ENCODE data around the gene ACTL10. TPM values are rescaled to one million over a fixed set of nuclear protein-coding genes. Genes with fewer than 3 reads are reported as not detected.

The ACTL10 gene
- total RNA-seq, 1 experiment from 2014 or later: 0.46 TPM

DNA sequence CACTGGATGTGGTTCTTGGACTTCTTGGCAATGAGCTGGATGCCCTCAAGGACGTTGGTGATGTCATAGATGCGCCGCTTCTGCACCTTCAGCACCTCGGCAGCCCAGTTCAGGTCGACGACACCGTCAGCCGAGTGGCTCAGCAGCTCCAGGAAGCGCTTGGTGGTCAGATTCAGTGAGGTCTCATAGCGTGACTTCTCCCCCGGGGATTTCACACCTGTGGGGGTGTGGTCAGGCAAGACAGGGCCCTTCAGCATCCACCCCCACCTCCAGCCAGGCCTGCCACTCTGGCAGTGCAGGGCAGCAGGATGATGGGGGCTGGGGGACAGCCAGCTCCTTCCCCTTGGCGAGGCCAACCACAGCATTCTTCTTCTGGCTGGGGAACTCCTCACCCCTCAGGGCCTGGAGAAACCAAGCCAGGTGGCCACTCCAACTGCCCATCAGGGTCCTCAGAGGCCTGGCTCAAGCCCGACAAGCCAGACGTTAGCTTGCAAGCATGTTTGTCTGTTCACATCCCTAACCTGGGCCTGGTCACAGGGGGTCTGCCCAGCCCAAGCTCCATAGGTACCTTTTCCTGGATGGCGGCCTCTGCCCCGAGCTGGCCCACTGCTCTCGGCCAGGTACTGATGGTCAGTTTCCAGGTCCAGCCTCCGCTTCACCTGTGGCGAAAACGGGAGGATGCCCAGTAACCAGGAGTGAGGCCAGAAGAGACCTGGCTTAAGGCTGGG, 13.2 kb downstream of the ACTL10 start:
- no peak overlapping the region for H3T11ph ChIP-seq (ENCODE audit: low read length)
- H3K18ac ChIP-seq (ENCODE audit: insufficient read length, low read depth, low read length): no peak overlapping the region
- H2BK20ac ChIP-seq (ENCODE audit: low read depth, low read length, poor library complexity, severe bottlenecking): no peak overlapping the region
- no peak overlapping the region for H3K14ac ChIP-seq (ENCODE audit: insufficient read depth, low read length)
- no peak overlapping the region for H3K4me2 ChIP-seq (ENCODE audit: insufficient read depth, insufficient read length, low read length)
- H3K23ac ChIP-seq (ENCODE audit: insufficient read length, low read depth, low read length): no peak overlapping the region
- DNase-seq: no peak
- Mint-ChIP-seq H3K27me3 (ENCODE audit: low read depth) (no peaks in the 10 kb centered on the region; the same call in 1 of the 2 replicates), H3K27ac (0 out of 7 replicates have a peak overlapping the region, but pooled peaks of 1 of the 3 experiments have one; percentile 60), H3K36me3 (ENCODE audit: insufficient read depth in 1 of 3, low read depth in 3 of 3) (peaks cover 27 to 65% (median 41%) of the 10 kb centered on the region in 3 experiments; a peak in 6 of 7 replicates), H3K4me1 (peaks cover 25% of the 10 kb centered on the region in 2 experiments), H3K9me3 (no peaks in the 10 kb centered on the region), H3K4me3 (no peak overlapping the region)
- H3K27me3 ChIP-seq (ENCODE audit: insufficient read depth, low read length): no peaks in the 10 kb centered on the region
- H4K8ac ChIP-seq (replicated peaks; ENCODE audit: insufficient read length, low read depth, low read length): no peak overlapping the region
- TF ChIP-seq, protein P1, sequence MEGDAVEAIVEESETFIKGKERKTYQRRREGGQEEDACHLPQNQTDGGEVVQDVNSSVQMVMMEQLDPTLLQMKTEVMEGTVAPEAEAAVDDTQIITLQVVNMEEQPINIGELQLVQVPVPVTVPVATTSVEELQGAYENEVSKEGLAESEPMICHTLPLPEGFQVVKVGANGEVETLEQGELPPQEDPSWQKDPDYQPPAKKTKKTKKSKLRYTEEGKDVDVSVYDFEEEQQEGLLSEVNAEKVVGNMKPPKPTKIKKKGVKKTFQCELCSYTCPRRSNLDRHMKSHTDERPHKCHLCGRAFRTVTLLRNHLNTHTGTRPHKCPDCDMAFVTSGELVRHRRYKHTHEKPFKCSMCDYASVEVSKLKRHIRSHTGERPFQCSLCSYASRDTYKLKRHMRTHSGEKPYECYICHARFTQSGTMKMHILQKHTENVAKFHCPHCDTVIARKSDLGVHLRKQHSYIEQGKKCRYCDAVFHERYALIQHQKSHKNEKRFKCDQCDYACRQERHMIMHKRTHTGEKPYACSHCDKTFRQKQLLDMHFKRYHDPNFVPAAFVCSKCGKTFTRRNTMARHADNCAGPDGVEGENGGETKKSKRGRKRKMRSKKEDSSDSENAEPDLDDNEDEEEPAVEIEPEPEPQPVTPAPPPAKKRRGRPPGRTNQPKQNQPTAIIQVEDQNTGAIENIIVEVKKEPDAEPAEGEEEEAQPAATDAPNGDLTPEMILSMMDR (conservative IDR thresholded peaks at IDR 0.05): no peak
- no peaks in the 10 kb centered on the region for H4K20me1 ChIP-seq (ENCODE audit: control insufficient read depth, insufficient read depth, insufficient read length)
- no peak overlapping the region for H4K91ac ChIP-seq (ENCODE audit: insufficient read length, low read depth, low read length)
- no peak overlapping the region for H3K9ac ChIP-seq (ENCODE audit: extremely low read depth, insufficient read length, low read length)
- no peak overlapping the region for H2BK120ac ChIP-seq (ENCODE audit: low read depth, low read length, poor library complexity, severe bottlenecking)
- no peaks in the 10 kb centered on the region for H3K9me3 ChIP-seq (ENCODE audit: control insufficient read depth, low read depth, low read length)
- no peaks in the 10 kb centered on the region for H3K79me1 ChIP-seq (ENCODE audit: insufficient read depth, low read depth, low read length, poor library complexity, severe bottlenecking)
- peaks cover 7% of the 10 kb centered on the region; the same call in 1 of the 2 replicates for H3K79me2 ChIP-seq (ENCODE audit: insufficient read depth, low read length)
- no peaks in the 10 kb centered on the region for H3K4me1 ChIP-seq (ENCODE audit: insufficient read depth, low read length)
- H2AFZ ChIP-seq (ENCODE audit: low read length): no peak overlapping the region
- H2AK5ac ChIP-seq (ENCODE audit: insufficient read length, low read length): no peak overlapping the region
- no CpG with 5 or more reads among the region's 20 CpGs for WGBS (ENCODE audit: extremely low coverage, insufficient read length, low lambda C conversion rate)
- no peak overlapping the region for H2BK15ac ChIP-seq (ENCODE audit: low read depth, low read length)
- no peak overlapping the region for H2BK5ac ChIP-seq (ENCODE audit: insufficient read length, low read length)
- no peak overlapping the region for H4K5ac ChIP-seq (ENCODE audit: insufficient read length, low read depth, low read length)
- peaks cover 7% of the 10 kb centered on the region for H3K23me2 ChIP-seq (ENCODE audit: insufficient read length, low read depth, low read length, poor library complexity, severe bottlenecking)
- H3K56ac ChIP-seq (ENCODE audit: insufficient read length, low read depth, low read length): no peak overlapping the region
- no peak overlapping the region for H3K4ac ChIP-seq (ENCODE audit: low read depth, low read length)
- no peak overlapping the region for H3K27ac ChIP-seq (ENCODE audit: insufficient read length, low read depth, low read length)
- no peak overlapping the region for H2BK12ac ChIP-seq (ENCODE audit: insufficient read length, low read depth, low read length)

Measured in H9 (cell line).